Superior temporal gyrus (tissue), 1 donor: ENCODE results near the gene EXOC4.
"Not testable (repeated sequence)": the region's sequence is repeated elsewhere in the genome, so short reads cannot be mapped to it uniquely, and the experiment has no call there.

ENCODE experiments used
- DNase-seq: peaks from one replicate; pipeline ENCODE4 v3.0.0-alpha.2; 2016; ENCODE audit errors: extremely low spot score

Gene EXOC4

DNA sequence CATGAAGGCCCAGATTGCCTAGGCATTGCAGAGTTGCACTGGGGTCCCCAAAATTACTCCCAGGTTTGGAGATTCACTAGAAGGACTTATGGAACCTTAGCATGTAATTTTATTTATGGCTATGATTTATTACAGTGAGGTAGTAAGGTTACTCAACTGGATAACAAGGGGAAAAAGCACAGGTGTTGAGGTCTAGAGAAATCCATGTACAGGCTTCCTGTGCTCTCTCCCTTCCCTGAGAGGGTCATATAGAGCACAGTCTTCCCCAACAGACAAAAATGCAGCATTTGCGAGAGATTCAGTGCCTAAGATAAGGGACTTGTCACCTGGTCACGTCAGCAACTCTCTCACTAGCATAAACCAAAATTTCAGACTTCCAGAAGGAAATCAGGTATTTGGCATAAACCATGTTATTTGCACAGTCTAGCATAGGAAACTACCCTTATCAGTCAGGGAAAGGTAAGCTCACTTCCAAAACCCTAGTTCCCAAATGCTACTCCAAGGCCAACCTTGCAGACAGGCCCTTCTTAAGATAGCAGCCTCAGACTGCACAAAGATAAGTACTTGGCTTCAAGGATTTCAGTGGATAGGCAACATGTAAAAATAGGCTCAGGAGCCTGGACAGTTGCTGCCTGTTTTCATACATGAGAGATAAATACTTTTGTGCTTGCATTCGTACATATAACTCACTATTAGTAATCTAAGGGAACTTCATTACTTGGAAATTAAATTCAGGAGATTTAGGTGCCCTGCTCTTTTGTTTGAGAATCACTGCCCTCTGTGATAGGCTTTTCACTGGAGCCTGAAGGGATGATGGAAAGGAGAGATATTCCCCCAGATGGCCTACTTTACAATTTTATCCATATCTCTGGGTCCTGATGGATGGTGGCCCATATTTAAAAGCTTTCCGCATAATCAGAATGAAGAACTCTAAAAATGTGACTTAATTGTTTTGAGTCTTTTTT is 495.8 kb downstream of the EXOC4 start:
- no peak for DNase-seq

DNA sequence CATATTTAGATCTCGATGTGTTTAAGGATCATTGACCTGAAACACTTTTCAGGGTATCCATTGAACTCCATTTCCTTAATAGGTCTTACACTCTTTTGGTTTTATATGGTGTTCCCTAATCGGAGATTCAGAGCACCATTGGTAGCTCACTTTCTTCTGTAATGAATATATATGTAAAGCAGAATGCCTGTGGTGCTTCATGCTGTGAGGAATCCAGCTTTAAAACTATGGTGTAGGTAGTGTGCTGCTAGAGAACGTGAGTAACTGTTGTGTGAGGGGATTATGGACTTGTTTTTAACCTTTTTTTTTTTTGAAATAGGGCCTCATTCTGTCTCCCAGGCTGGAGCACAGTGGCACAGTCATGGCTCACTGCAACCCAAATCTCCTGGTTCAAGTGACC is 497.4 kb downstream of the EXOC4 start:
- DNase-seq = no peak

DNA sequence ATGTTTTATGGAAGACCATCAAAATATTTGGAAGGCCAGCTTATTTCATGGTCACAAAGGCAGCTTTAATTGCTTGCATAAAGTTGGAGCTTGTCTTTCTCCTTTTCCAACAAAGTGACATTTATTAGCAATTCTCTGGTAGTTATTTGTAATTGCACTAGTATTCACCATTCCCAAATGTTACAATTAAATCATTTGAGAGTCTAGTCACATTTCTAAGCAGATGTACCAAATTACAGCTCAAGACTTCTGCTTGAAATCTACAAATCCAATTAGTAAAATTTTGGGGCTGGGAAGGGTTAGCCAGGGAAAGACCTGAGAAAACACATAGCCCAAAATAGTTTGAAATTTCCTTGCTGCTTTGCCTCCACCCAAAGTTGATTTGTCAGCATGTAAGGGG is 498.2 kb downstream of the EXOC4 start:
- DNase-seq = no peak

DNA sequence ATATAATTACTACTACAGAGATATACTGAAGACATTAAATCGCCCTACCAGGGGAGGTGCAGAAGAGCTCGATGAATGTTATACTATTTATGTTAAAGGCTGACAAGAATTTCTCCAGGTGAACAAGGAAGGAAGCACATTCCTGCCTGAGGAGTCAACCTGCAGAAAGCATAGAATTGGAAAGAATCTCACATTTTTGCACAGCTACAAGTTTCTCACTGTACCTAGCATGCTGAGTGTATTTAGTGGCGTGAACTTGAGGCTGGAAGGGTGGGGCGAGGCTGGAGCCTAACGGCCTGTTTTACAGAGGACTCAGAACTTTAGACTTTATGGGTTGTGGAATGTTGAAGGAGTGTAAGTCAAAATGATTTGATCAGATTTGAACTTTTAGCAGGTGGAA is 500.6 kb downstream of the EXOC4 start:
- DNase-seq = no peak

DNA sequence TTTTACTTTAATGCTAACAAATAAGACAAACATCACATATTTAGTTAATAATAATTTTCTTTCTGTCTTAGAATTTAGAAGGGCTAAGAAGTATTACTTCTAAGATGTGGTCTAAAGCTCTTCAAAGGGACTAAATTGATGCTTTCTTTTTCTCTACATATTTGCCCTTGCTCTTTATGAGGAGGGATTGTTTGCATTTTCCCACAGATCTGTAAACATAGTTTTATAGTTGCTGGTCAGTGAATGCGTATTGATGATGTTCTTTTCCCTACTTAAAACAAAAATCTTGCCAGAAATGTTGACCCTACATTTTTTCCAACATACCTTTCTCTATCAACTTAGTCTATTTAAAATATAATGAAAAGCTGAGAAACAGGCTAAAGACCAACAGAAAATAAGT is 501.8 kb downstream of the EXOC4 start:
- no peak for DNase-seq

DNA sequence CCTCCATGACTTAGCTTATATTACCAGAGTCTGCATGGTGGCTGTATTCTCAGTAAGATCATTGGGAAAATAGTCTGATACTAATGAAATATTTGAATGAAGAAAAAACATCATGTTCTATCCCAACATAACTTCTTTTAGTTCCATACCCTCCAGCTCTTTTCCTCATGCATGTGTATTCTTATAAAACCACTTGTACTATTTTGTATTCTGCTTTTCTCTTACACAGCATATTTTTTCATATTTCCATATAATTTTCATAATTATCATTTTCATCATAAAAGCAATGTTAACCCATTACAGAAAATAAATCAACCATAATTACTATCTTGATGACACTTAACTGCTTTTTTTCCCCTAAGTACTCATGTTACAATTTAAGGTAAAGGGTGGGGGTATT is 503.0 kb downstream of the EXOC4 start:
- no peak for DNase-seq

DNA sequence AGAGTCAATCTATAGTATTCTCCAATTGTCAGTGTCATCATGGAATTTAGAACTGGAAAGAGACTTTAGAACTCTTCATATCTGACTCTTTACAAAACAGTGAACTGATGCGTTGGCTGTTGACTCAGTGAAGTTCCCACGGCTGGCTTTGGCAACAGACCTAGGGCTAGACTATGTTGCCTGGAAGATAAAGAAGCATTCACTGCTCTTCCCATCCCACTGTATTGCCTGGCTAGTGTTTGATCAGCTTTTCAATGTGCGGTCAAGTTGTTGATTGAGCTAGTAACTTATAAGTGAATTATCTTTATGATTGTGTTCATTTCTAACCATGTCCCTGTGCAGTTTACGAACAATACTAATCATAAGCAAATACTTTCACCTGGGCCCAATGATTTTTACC is 508.6 kb downstream of the EXOC4 start:
- no peak for DNase-seq

DNA sequence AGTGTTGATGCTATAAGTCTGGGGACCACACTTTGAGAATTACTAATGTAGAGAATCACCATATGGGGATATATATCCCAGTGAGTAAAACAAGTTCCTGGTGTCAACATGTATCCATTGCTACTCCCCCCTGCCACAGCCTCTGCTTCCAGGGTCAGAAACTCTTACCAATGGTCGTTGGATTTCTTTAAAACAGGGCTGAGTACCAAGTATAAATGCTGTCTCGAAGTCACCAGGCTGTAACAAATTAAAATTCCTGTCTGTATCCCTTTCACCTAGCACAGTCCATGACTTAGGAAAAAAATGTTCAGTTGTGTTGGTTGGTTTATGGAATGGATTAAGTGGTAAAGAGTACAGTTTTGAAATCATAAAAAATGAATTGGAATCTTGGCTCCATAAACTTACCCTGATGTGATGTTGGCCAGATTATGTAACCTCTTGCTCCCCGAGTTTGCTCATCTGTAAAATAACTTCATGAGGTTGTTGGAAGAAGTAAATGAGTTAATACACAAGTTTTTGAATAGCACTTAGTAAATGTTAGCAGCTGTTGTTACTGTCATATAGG is 510.3 kb downstream of the EXOC4 start:
- DNase-seq = no peak

DNA sequence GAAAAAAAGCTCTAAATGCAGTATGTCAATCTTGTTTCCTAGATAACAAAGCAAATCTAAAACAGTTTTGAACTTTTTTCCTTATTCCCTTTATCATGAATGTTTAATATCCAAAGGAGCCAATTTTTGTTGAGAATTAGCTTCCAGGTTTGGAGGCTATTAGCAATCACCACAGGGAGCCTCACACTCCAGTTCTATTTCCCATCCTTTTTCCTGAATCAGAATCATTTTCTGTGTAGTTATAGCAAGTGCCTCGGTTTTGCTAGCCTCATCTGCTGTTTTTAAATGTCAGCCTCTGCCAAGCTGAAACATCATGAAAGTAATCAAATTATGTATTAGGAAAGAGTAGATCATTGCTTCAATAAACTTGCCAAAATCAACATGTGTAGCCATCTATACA is 516.8 kb downstream of the EXOC4 start:
- no peak for DNase-seq

DNA sequence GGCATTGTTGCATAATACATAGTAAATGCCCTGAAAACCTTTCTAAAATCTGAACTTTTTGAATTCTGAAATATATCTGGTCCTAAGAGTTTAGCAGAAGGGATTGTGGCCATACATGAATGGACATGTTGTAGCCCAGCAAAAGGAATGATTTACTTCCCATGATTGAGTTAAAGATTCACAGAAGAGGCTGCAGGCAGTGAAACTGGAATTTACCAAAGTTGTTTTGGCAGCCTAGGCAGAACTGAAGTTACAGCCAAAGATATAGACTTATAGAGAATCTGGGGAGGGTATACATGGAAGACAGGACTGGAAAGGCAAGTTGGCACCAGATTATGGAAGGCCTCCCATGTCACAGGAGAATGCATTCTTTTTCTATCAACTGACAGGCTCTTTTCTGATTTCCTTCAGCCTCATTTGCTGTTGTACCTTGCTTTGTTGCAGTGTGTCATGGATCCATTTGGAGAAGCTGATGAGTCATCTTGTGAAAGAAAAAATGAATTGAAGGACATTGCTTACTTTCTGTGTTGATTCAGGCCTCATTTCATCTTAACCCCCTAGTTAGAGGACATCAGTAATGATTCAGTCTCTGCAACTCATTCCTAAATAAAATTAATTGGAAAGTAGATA is 518.1 kb downstream of the EXOC4 start:
- DNase-seq = no peak

DNA sequence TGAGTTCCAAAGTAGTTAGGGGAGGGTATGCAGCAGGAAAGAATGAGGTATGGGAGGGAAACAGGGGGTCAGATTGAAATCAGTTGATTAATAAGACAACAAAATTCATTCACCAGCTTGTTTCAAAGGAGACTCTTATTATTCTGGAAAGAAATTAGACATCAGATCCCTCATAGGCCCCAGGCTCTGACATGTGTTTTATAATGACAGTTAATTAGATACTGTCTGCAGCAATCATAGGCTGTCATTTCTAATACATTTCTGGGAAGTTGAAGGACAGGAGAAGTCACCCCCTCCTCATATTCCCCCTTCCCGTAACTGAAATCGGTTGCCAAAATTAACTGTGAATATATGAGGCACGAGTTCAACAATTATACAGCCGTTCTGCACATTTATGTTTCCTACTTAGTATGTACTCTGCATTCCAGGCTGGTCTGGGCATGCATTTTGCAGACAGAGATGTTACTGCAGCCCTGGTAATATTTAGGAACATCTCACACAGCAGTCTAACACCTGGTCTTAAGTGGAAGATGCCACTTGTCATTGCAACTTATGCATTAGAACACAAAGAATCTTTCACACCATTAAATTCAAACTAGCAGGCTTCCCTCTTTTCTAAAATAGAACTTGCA is 519.0 kb downstream of the EXOC4 start:
- no peak for DNase-seq

DNA sequence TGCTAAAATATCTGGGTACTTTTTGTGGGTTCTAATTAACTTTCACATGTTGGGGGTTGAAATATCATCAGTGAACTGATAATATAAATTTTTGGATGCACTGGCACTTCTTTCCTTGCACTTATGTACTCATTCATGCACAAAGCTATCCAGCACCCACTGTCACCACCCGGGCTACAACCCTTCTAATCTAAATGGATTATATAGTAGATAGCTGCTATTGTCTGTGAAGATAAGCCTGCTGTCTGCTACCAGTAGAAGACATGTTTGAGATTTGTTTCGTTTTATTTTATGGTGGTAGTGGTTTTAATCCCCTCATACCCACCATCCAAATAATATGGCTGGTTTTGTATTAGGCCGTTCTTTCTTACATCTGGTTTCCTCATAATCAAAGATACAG is 520.7 kb downstream of the EXOC4 start:
- DNase-seq = no peak

DNA sequence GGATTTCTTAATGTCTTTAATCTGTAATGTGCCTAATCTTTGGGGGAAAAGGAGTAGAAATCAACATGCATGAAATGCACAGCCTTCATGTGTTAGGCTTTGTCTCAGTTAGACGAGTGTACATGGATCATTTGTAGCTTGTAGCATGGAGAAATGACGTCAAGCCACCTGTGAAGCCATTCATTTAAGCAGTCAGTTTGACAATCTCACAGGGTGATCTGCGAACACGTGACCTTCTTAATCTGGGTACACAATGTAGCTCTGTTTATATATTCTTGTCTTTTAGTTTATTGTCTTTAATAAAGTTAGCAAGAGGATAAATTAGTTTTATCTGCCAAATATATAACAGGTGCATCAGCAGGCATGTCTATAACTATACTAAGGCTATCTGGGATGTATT is 522.3 kb downstream of the EXOC4 start:
- no peak for DNase-seq

DNA sequence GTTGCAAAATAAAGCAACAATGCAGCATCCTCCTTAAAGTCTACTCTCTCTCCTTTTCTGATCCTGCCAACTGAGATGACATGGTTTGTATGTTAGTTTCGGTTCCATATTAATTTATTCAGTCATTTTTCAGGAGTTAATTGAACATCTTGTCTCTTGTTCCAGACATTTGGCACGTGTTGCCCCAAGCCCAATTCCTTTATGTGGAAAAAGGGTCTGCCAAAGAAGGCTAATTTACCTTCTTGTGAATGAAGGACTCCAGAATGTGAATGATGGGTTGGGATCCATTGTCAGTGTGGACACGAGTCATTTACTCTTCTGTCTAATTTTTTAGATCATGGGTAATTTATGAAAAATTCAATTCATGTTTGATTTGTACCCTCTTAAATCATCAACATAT is 523.4 kb downstream of the EXOC4 start:
- DNase-seq = no peak

DNA sequence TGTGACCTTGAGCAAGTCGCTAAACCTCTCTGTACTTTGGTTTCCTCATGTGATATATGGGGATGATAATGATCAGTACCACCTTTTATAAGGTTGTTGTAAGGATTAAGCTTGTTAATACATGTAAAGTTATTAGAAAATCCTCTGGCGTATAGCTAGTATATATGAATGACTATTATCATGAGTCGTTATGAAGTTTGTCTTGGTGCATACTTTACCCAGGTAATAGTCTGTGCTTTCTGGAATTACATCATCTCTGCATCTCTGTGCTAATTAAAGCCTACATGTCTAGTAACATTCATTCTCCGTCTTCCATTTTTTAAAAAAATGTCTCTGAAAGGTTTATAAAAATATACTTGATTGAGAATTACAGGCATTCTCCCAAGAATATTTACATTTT is 524.8 kb downstream of the EXOC4 start:
- no peak for DNase-seq

DNA sequence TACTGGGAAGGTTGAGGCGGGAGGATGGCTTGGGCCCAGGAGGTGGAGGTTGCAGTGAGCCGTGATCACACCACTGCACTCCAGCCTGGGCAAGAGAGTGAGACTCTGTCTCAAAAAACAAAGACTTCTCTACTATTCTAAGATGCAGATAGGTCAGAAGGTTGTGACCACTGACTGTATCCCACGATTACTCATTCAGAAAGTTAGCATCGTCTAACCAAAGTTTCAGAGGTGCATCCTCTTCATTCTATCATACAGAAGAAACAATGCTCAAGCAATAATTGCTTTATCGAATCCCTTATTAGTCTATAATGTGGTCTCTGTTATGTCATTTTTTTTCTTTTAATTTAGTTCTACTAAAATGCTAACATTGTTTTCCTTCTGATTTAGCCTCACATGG is 525.6 kb downstream of the EXOC4 start:
- no peak for DNase-seq

DNA sequence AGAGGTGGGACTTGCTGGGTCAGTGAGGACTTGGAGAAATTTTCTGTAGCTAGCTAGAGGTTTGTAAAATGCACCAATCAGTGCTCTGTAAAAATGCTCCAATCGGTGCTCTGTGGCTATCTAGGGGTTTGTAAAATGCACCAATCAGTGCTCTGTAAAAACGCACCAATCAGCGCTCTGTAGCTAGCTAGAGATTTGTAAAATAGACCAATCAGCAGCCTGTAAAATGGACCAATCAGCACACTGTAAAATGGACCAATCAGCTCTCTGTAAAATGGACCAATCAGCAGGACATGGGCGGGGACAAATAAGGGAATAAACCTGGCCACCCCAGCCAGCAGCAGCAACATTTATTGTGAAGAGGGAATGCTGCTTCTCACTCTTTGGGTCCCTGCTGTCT is 526.7 kb downstream of the EXOC4 start:
- DNase-seq = not testable (repeated sequence)

DNA sequence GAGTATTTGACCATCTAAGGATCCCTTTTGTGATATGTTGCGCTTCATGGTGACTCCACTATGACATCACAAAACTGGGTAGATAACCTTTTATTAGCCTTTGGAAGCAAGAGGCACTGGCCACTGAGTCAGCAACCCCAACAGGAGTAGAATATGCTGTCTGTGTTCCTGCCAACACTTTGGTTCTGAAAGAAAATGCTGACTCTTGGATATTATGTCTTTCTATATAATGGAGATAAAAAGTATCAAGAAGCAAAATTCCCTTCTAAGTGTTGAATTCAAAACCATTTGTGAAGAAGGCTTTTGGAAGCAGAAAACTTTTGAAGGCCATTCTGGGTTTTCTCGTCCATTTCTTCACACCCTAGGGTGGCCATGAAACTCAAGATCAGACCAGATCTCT is 528.0 kb downstream of the EXOC4 start:
- DNase-seq = no peak

DNA sequence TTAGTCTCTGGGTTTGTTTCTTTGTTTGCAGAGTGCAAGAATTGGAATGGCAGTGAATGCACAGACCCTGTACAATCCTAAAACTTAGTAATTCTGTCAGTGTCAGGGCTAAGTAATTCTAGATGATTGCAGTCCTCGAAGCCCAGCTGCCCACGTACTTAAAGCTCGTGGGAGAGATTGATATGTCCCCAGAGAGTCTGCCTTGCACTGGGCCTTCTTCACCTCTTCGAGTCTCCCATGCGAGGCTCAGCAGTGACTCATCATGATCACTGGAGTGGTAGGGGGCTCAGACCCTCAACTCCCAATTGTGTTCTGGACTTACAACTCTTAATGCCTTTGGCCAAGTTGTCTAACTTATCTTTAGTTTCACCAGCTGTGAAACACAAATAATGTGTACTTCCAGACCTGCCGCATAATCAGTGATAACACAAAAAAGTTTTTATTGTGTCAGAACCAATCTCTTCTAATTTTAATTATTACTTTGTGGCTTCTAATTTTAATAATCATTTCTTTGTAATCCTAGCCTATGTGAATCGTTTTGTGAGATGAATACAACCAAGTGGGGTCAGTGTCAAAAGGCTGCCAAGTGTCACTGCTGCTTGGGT is 528.7 kb downstream of the EXOC4 start:
- DNase-seq = no peak

DNA sequence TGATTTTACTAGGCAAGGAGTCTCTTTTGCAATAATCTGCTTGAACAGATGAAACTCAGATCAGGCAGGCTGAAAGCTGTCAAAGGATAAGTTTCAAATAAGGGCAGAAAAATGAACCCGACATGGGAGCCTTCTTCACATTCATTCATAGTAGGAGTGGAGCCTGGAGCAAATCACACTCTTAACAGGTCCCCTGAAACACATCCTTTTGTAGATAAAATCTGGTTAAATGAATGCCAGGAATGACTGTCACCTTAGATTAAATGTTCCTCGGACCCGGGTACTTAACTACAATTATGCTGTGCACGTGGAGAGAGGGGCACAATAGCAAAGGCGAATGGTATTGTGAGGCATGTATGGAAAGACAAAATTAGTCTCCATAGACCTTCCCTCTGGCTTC is 529.6 kb downstream of the EXOC4 start:
- DNase-seq = no peak

DNA sequence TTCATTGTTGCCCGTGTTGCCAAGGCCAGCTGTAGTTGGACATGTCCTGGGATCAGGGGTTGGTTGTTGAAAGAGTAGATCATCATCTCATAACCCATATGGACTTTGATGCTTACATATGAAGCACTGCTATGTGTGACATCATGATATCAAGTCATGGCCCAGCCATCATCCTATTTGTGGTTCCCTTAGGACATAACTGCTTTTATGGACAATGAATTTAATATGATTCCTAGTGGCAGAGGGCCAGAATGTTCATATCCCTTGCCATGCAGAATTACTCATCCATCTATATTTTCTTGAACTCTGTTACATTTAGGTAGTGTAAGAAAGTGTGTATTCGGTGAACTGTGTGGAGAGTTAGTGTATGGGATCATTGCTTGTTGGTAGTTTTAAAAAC is 530.4 kb downstream of the EXOC4 start:
- no peak for DNase-seq

DNA sequence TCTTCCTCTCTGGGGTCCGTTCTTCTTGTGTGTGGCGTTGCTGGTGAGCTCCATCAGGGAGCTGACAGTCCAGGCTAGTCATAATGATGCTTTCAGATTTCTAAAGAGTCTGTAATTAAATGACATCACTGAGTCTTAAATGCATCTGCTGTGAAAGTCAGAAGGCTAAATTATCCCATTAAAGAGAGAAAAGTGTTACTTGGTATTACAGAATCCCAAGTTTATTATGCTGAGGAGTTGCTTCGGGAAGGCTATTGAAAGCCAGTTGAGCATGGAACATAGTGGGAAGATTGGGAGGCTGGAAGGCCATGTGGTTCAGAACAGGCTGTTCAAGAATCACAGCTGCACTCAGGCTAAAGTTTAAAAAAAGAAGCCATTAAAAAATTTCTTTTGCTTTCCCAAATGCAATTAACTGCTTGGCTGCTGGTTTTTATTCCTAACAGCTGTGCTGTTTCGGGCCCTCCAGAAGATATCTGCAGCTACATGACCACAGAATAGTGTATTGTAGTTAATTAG is 531.7 kb downstream of the EXOC4 start:
- DNase-seq = no peak
